Measurements from ENCODE around the gene HBD. TPM values are rescaled to one million over a fixed set of nuclear protein-coding genes. Genes with fewer than 3 reads are reported as not detected.

The HBD gene
- total and polyA plus RNA-seq, 2 donors (not counting 3 experiments of a cell fraction or from before 2014, with no cell fraction given) = not detected

DNA sequence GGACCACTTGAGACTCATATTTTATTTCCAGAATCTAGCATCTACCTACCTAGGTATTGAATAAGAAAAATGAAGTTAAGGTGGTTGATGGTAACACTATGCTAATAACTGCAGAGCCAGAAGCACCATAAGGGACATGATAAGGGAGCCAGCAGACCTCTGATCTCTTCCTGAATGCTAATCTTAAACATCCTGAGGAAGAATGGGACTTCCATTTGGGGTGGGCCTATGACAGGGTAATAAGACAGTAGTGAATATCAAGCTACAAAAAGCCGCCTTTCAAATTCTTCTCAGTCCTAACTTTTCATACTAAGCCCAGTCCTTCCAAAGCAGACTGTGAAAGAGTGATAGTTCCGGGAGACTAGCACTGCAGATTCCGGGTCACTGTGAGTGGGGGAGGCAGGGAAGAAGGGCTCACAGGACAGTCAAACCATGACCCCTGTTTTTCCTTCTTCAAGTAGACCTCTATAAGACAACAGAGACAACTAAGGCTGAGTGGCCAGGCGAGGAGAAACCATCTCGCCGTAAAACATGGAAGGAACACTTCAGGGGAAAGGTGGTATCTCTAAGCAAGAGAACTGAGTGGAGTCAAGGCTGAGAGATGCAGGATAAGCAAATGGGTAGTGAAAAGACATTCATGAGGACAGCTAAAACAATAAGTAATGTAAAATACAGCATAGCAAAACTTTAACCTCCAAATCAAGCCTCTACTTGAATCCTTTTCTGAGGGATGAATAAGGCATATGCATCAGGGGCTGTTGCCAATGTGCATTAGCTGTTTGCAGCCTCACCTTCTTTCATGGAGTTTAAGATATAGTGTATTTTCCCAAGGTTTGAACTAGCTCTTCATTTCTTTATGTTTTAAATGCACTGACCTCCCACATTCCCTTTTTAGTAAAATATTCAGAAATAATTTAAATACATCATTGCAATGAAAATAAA, 9.5 kb downstream of the HBD start:
- dilution Hi-C loops (cut with MboI; ENCODE audit: extremely low pct_ligation_motif_present, low sequenced_read_pairs) = no loop called here
- no peak for TF ChIP-seq MYC (IDR thresholded peaks at IDR 0.05; ENCODE audit: low read depth, low read length)
- TF ChIP-seq EZH2 (IDR thresholded peaks at IDR 0.05; ENCODE audit: borderline replicate concordance, low read depth, low read length, severe bottlenecking) = no peak
- no peak for TF ChIP-seq FOS (IDR thresholded peaks at IDR 0.05; ENCODE audit: borderline replicate concordance, insufficient read depth, low read length)
- TF ChIP-seq, protein P1, sequence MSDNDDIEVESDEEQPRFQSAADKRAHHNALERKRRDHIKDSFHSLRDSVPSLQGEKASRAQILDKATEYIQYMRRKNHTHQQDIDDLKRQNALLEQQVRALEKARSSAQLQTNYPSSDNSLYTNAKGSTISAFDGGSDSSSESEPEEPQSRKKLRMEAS (IDR thresholded peaks at IDR 0.05; ENCODE audit: insufficient read depth, insufficient read length) = no peak
- TF ChIP-seq, protein P2, sequence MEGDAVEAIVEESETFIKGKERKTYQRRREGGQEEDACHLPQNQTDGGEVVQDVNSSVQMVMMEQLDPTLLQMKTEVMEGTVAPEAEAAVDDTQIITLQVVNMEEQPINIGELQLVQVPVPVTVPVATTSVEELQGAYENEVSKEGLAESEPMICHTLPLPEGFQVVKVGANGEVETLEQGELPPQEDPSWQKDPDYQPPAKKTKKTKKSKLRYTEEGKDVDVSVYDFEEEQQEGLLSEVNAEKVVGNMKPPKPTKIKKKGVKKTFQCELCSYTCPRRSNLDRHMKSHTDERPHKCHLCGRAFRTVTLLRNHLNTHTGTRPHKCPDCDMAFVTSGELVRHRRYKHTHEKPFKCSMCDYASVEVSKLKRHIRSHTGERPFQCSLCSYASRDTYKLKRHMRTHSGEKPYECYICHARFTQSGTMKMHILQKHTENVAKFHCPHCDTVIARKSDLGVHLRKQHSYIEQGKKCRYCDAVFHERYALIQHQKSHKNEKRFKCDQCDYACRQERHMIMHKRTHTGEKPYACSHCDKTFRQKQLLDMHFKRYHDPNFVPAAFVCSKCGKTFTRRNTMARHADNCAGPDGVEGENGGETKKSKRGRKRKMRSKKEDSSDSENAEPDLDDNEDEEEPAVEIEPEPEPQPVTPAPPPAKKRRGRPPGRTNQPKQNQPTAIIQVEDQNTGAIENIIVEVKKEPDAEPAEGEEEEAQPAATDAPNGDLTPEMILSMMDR (IDR thresholded peaks at IDR 0.05; ENCODE audit: extremely low read depth in 1 of 2, insufficient read depth in 1 of 2, low read depth in 1 of 2, low read length in 2 of 2) = no peak
- no peak for TF ChIP-seq GATA2 (IDR thresholded peaks at IDR 0.05; ENCODE audit: insufficient read depth, insufficient read length, low read depth, low read length)
- TF ChIP-seq JUN (IDR thresholded peaks at IDR 0.05; ENCODE audit: borderline replicate concordance, insufficient read depth, insufficient read length, low read depth) = no peak
- TF ChIP-seq POLR2AphosphoS5 (IDR thresholded peaks at IDR 0.05; ENCODE audit: insufficient read depth, low read depth, low read length) = no peak
- no peak for TF ChIP-seq POLR2A (IDR thresholded peaks at IDR 0.05; ENCODE audit: low read depth, low read length)

More for the DNA sequence above, 9.5 kb downstream of the HBD start:
- H3K9me1 ChIP-seq (replicated peaks; ENCODE audit: control insufficient read depth, extremely low read depth, insufficient read depth, low read length) = no peaks in the 10 kb centered on the region
- DNase-seq (ENCODE audit: low read depth, low spot score) (no peak), FAIRE-seq (no peak)
- intact Hi-C loops (cut with micrococcal nuclease) = no loop called here
- no peaks in the 10 kb centered on the region for H3K9me3 ChIP-seq (replicated peaks; ENCODE audit: control insufficient read depth, insufficient read depth, low read length)
- no peaks in the 10 kb centered on the region for H3K27me3 ChIP-seq (ENCODE audit: control insufficient read depth in 2 of 2, insufficient read depth in 2 of 2, low read length in 2 of 2)
- no peaks in the 10 kb centered on the region for H4K20me1 ChIP-seq (replicated peaks; ENCODE audit: control insufficient read depth, extremely low read depth, insufficient read depth, low read length)
- POLR2A ChIA-PET = no interaction called here
- no peaks in the 10 kb centered on the region for H3K79me2 ChIP-seq (ENCODE audit: control insufficient read depth, insufficient read depth, low read length)
- CTCF ChIA-PET = no interaction called here
- no TSS peak for BruUV-seq (replicated peaks)
- H2AFZ ChIP-seq (ENCODE audit: low read depth, low read length) = no peak overlapping the region
- H3K4me2 ChIP-seq (ENCODE audit: insufficient read depth, low read length) = no peak overlapping the region
- no peaks in the 10 kb centered on the region for H3K4me1 ChIP-seq (ENCODE audit: control insufficient read depth, extremely low read depth, insufficient read depth, low read length)
- no peak overlapping the region for H3K9ac ChIP-seq (replicated peaks; ENCODE audit: extremely low read depth, insufficient read depth, low read length)
- H3K36me3 ChIP-seq (ENCODE audit: control insufficient read depth in 2 of 2, extremely low read depth in 1 of 2, insufficient read depth in 2 of 2, low read length in 2 of 2) = no peaks in the 10 kb centered on the region
- H3K27ac ChIP-seq (ENCODE audit: insufficient read depth, low read depth, low read length) = no peak overlapping the region
- H3K4me3 ChIP-seq (replicated peaks in 1 of 3; ENCODE audit: insufficient read depth in 1 of 3, low read depth in 1 of 3, low read length in 3 of 3) = no peak overlapping the region

Measured in endothelial cell of umbilical vein (primary cell).